Uterus (tissue), 4 donors: ENCODE measurements around the gene LIFR. TPM values are rescaled to one million over a fixed set of nuclear protein-coding genes. Genes with fewer than 3 reads are reported as not detected.

Experiments
- DNase-seq, 2 donors: peaks; one replicate each; pipeline ENCODE4 v3.0.0-alpha.2; 2019 to 2020
- H3K27ac ChIP-seq, 2 donors: fragments of 200-600 bp; sonication (generic); 1 replicate in 1 of 2; 2 replicates in 1 of 2; pipeline ENCODE4 v1.5.1; 2016 to 2018
- H3K27me3 ChIP-seq, 2 donors: fragments of 200-600 bp; sonication (generic); one replicate each; pipeline ENCODE4 v1.5.1; 2018 to 2019; ENCODE audit warnings: control low read depth in 1 of 2
- H3K36me3 ChIP-seq, 2 donors: fragments of 200-600 bp; sonication (generic); one replicate each; pipeline ENCODE4 v1.5.1; 2019; ENCODE audit warnings: control low read depth in 1 of 2
- H3K4me1 ChIP-seq, 2 donors: fragments of 200-600 bp; sonication (generic); one replicate each; pipeline ENCODE4 v1.5.1; 2018 to 2019; ENCODE audit warnings: control low read depth in 1 of 2
- H3K4me3 ChIP-seq, 2 donors: fragments of 200-600 bp; sonication (generic); 1 replicate in 1 of 2; 2 replicates in 1 of 2; pipeline ENCODE4 v1.5.1; 2018 to 2019; ENCODE audit warnings: mild to moderate bottlenecking in 1 of 2
- H3K9me3 ChIP-seq, 2 donors: fragments of 200-600 bp; sonication (generic); one replicate each; pipeline ENCODE4 v1.5.1; 2019; ENCODE audit warnings: control low read depth in 1 of 2
- POLR2A ChIP-seq, 2 donors: fragments of 450-650 bp; IDR thresholded peaks; one replicate each; pipeline ENCODE4 v1.6.1; 2016; ENCODE audit warnings: antibody characterized with exemption in 2 of 2, mild to moderate bottlenecking in 1 of 2, moderate library complexity in 1 of 2
- intact Hi-C: fragments of 100-400 bp; cut with DNase I; formaldehyde crosslinking; loops from one replicate; pipeline ENCODE4 v1.15.1; 2023; ENCODE audit warnings: low total_unique reads
- total RNA-seq, 4 donors: library from RNA; depleted of rRNA in 3 of 4; stranded (reverse); fragments of >200 nt in 3 of 4; gene quantifications; one replicate each; pipeline versions ENCODE4 v1.1.0 to v1.2.4, GENCODE V29; 2014 to 2023
- TF ChIP-seq, protein P1 (sequence below), 4 experiments: fragments of 200-600 bp in 2 of 4; fragments of 450-650 bp in 2 of 4; sonication (generic) in 2 of 4; IDR thresholded peaks; one replicate each; pipeline ENCODE4 v1.5.1; 2016 to 2019; ENCODE audit warnings: antibody characterized with exemption in 4 of 4, mild to moderate bottlenecking in 2 of 4, moderate library complexity in 1 of 4
- donor health status: DM: yes; HTN: yes; CAD: no.

The LIFR gene
- total RNA-seq, 4 donors from 2014 or later = 141 to 310 (median 232) TPM

DNA sequence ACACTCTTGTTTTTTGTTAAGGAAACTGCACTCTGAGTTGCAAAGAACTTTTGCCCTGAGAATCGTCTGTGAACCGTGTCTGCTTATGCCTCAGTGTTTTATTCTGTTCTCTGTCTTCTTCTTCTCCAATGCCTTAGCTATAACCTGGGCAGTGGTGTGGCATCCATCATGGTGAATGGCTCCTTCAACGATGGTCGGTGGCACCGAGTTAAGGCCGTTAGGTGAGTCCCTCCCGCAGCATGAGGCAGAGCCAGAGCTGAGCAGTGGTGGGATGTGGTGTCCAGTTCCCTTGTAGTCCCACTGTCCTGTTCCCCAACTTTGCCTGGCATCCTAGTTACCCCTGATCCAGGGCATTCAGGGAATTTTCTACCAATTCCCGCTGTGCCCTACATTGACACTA is 98.3 kb downstream of the LIFR start:
- no peak overlapping the region for H3K4me3 ChIP-seq
- no peak for TF ChIP-seq POLR2A (IDR thresholded peaks at IDR 0.05)
- TF ChIP-seq, protein P1, sequence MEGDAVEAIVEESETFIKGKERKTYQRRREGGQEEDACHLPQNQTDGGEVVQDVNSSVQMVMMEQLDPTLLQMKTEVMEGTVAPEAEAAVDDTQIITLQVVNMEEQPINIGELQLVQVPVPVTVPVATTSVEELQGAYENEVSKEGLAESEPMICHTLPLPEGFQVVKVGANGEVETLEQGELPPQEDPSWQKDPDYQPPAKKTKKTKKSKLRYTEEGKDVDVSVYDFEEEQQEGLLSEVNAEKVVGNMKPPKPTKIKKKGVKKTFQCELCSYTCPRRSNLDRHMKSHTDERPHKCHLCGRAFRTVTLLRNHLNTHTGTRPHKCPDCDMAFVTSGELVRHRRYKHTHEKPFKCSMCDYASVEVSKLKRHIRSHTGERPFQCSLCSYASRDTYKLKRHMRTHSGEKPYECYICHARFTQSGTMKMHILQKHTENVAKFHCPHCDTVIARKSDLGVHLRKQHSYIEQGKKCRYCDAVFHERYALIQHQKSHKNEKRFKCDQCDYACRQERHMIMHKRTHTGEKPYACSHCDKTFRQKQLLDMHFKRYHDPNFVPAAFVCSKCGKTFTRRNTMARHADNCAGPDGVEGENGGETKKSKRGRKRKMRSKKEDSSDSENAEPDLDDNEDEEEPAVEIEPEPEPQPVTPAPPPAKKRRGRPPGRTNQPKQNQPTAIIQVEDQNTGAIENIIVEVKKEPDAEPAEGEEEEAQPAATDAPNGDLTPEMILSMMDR (IDR thresholded peaks at IDR 0.05) = no peak
- DNase-seq = no peak
- intact Hi-C loops = no loop called here
- no peak overlapping the region for H3K27ac ChIP-seq
- no peaks in the 10 kb centered on the region for H3K9me3 ChIP-seq
- no peaks in the 10 kb centered on the region for H3K27me3 ChIP-seq
- H3K36me3 ChIP-seq = no peaks in the 10 kb centered on the region
- no peaks in the 10 kb centered on the region for H3K4me1 ChIP-seq

DNA sequence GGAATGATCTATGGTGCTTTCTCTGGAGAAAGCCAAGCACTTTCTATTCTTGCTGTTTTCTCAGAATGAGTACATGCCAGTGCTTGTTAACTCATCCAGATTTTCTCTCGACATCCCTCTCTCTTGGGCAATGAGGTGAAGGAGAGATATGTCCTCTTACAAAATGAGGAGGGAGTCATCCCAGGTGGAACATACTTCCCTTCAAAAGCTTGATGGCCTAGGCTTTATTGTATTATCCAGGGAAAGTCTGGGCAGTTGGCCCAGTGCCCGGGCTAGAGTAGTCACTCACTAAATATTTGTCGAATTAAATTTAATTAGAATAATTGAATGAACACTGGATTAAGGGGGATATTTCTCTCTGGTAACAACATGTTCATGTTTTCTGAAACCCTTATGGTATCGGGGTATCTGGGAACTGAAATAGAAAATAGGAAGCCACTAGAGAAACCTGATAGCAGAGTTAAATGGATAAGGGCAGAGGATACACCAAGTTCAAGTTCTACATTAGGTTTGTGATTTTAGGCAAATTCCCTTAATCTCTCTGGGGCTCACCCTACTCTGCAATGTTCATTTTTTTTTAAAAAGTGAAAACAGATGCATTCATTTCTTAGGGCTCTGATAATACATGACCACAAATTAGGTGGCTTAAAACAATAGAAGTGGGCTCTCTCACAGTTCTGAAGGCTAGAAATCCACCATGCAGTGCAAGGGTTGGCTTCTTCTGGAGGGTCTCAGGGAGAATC is 99.6 kb downstream of the LIFR start:
- H3K36me3 ChIP-seq = no peaks in the 10 kb centered on the region
- H3K9me3 ChIP-seq = no peaks in the 10 kb centered on the region
- H3K27me3 ChIP-seq = no peaks in the 10 kb centered on the region
- no peak overlapping the region for H3K4me3 ChIP-seq
- no peak for TF ChIP-seq POLR2A (IDR thresholded peaks at IDR 0.05)
- TF ChIP-seq, protein P1 (IDR thresholded peaks at IDR 0.05) = no peak
- H3K4me1 ChIP-seq = no peaks in the 10 kb centered on the region
- no peak for DNase-seq
- H3K27ac ChIP-seq = no peak overlapping the region
- intact Hi-C loops = no loop called here

DNA sequence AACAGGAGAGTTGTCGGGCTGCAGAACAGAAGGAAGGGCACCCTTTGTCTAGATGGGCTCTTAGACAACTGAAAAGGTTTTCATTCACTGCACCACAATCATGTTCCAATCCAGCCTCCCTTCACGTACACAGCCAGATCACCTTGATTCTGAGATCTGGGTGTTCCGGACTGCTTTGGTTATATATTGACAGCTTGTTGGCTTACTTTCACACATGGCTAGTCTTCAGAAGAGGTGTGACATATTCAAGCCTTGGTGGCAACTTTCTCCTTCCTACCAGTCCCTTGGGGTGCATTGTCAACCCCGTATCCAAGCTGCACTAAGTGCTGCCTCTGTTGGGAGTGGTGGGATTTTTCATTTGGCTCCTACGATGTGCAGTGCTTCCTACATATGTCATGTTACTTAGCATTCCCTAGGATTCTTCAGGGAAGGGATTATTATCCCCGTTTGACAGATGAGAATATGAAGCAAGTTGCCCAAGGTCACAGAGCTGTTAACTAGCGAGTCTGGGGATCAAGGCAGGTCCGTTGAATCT is 100.6 kb downstream of the LIFR start:
- DNase-seq = no peak
- TF ChIP-seq, protein P1 (IDR thresholded peaks at IDR 0.05) = no peak
- no peak for TF ChIP-seq POLR2A (IDR thresholded peaks at IDR 0.05)
- Histone ChIP-seq H3K4me1 (no peaks in the 10 kb centered on the region), H3K4me3 (no peak overlapping the region), H3K27me3 (no peaks in the 10 kb centered on the region), H3K9me3 (no peaks in the 10 kb centered on the region), H3K27ac (no peak overlapping the region), H3K36me3 (no peaks in the 10 kb centered on the region)
- intact Hi-C loops = no loop called here

DNA sequence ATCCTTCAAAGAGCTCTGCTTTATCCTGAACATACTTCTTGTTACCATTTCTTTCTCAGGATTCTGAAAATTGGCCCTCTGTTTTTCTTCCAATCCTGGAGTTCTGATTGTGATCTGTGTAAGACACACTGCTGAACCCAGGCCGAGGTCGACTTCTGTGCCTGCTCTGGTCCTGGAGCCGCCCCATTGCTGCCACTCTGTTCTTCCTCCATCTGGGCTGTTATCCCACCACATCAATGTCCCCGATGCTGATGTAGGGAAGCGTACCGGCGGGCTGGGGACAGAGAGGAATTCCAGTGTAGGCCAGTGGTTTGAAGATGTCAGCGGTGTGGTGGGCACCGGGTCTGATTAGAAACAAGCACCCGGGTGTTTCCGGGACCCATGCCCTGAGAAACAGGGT is 102.5 kb downstream of the LIFR start:
- intact Hi-C loops = no loop called here
- no peak for DNase-seq
- Histone ChIP-seq H3K4me3 (no peak overlapping the region), H3K4me1 (no peaks in the 10 kb centered on the region), H3K27me3 (no peaks in the 10 kb centered on the region), H3K27ac (no peak overlapping the region), H3K36me3 (no peaks in the 10 kb centered on the region), H3K9me3 (no peaks in the 10 kb centered on the region)
- TF ChIP-seq, protein P1 (IDR thresholded peaks at IDR 0.05) = no peak
- TF ChIP-seq POLR2A (IDR thresholded peaks at IDR 0.05) = no peak

- TF ChIP-seq, protein P1 (IDR thresholded peaks at IDR 0.05) = no peak
- no peak for TF ChIP-seq POLR2A (IDR thresholded peaks at IDR 0.05)
- no peak overlapping the region for H3K4me3 ChIP-seq
- no peaks in the 10 kb centered on the region for H3K27me3 ChIP-seq
- H3K36me3 ChIP-seq = no peaks in the 10 kb centered on the region
- H3K27ac ChIP-seq = no peak overlapping the region
- intact Hi-C loops = no loop called here
- no peaks in the 10 kb centered on the region for H3K9me3 ChIP-seq
- H3K4me1 ChIP-seq = no peaks in the 10 kb centered on the region
- no peak for DNase-seq
These were observed 102.9 kb downstream of the LIFR start for GRCh38 chr5:38453506-38453905.
